Activated CD8-positive, alpha-beta memory T cell treated with anti-CD3 and anti-CD28 coated beads, Interleukin-2, amount 10 ng/mL, durations not matched to agents 7 days and 5 days (primary cell): ENCODE data around the gene PVALB. TPM values are rescaled to one million over a fixed set of nuclear protein-coding genes. Genes with fewer than 3 reads are reported as not detected.

Experiments used
- ATAC-seq: fragments of 150-1000 bp; cut with Tn5 transposase; one replicate; pipeline ENCODE4 v1.10.0; 2021; ENCODE audit warnings: moderate library complexity
- CTCF ChIA-PET: fragments of 350-600 bp; sonication (Branson Sonifier 250); formaldehyde crosslinking; loops from one replicate; lab custom pipeline; 2021; ENCODE audit warnings: antibody characterized with exemption; lab: Charles Lee
- DNase-seq: peaks from one replicate; pipeline ENCODE4 v3.0.0-alpha.2; 2020
- H3K27ac Mint-ChIP-seq: one replicate; pipeline ENCODE4 v1.8.0; 2021; ENCODE audit warnings: mild to moderate bottlenecking, mixed read lengths
- H3K27me3 Mint-ChIP-seq: one replicate; pipeline ENCODE4 v1.8.0; 2021; ENCODE audit warnings: mixed read lengths
- H3K36me3 Mint-ChIP-seq: one replicate; pipeline ENCODE4 v1.8.0; 2021; ENCODE audit warnings: mild to moderate bottlenecking, mixed read lengths
- H3K4me1 Mint-ChIP-seq: one replicate; pipeline ENCODE4 v1.8.0; 2021; ENCODE audit warnings: mixed read lengths
- H3K4me3 Mint-ChIP-seq: one replicate; pipeline ENCODE4 v1.8.0; 2021; ENCODE audit warnings: mild to moderate bottlenecking, moderate library complexity, mixed read lengths
- H3K9me3 Mint-ChIP-seq: one replicate; pipeline ENCODE4 v1.8.0; 2022; ENCODE audit warnings: low read depth, mixed read lengths
- total RNA-seq, 2 experiments: library from RNA; stranded (reverse); gene quantifications; one replicate each; pipeline ENCODE4 v1.2.3, GENCODE V29; 2021

PVALB gene
- total RNA-seq, 2 experiments from 2014 or later = not detected

GRCh38 chr22:36797911-36798673, 18.7 kb downstream of the PVALB start:
- H3K9me3 Mint-ChIP-seq = no peaks in the 10 kb centered on the region
- DNase-seq (no peak), ATAC-seq (no peak)
- peaks cover 24% of the 10 kb centered on the region for H3K27me3 Mint-ChIP-seq
- CTCF ChIA-PET = no interaction called here
- no peaks in the 10 kb centered on the region for H3K36me3 Mint-ChIP-seq
- H3K4me1 Mint-ChIP-seq = no peaks in the 10 kb centered on the region
- H3K4me3 Mint-ChIP-seq = no peak overlapping the region
- no peak overlapping the region for H3K27ac Mint-ChIP-seq

GRCh38 chr22:36797374-36797773, 19.5 kb downstream of the PVALB start:
- no peak for ATAC-seq
- Mint-ChIP-seq H3K36me3 (no peaks in the 10 kb centered on the region), H3K27me3 (peaks cover 24% of the 10 kb centered on the region), H3K9me3 (no peaks in the 10 kb centered on the region), H3K27ac (no peak overlapping the region), H3K4me3 (no peak overlapping the region), H3K4me1 (no peaks in the 10 kb centered on the region)
- no peak for DNase-seq
- CTCF ChIA-PET = no interaction called here

DNA sequence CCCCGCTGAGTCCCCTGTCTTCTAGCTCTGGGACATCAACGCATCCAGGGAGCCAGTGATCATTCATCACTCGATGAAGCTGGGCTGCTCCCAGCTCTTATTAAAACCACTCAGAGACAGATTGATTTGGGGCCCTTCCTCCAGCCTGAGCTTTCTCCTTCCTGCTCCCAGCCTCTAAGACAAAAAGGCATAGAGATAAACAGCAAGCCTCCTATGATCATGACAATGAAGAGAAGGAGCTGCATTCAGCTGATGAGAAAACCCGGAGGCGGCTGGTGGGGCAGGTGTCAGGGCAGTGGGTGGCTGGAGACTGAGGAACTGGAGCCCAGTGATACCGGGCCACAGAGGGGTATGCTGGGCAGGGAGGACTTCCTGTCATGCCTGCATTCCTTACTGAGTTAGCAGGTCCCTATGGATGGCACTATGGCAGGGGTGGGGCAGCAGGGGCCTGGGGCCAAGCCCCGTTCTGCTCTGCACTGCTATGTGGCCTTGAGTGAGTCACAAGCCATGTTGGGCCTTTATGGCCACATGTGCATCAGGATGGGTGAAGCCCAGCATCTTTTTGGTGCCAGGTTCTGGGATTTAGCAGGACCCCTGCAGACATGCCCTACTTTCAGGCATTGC, 20.2 kb downstream of the PVALB start:
- Mint-ChIP-seq H3K4me1 (no peaks in the 10 kb centered on the region), H3K27me3 (peaks cover 20% of the 10 kb centered on the region), H3K27ac (no peak overlapping the region), H3K9me3 (no peaks in the 10 kb centered on the region), H3K4me3 (no peak overlapping the region), H3K36me3 (no peaks in the 10 kb centered on the region)
- DNase-seq = no peak
- CTCF ChIA-PET = interaction anchor here (0.8 kb wide), 1 partner anchor 60 kb away, joined by 3 read pairs; no protein-coding TSS in a partner anchor
- no peak for ATAC-seq

GRCh38 chr22:36795633-36796032, 21.2 kb downstream of the PVALB start:
- H3K36me3 Mint-ChIP-seq = no peaks in the 10 kb centered on the region
- peaks cover 10% of the 10 kb centered on the region for H3K4me1 Mint-ChIP-seq
- H3K9me3 Mint-ChIP-seq = no peaks in the 10 kb centered on the region
- peaks cover 15% of the 10 kb centered on the region for H3K27me3 Mint-ChIP-seq
- no peak for ATAC-seq
- CTCF ChIA-PET = no interaction called here
- no peak overlapping the region for H3K27ac Mint-ChIP-seq
- H3K4me3 Mint-ChIP-seq = no peak overlapping the region
- DNase-seq = no peak

DNA sequence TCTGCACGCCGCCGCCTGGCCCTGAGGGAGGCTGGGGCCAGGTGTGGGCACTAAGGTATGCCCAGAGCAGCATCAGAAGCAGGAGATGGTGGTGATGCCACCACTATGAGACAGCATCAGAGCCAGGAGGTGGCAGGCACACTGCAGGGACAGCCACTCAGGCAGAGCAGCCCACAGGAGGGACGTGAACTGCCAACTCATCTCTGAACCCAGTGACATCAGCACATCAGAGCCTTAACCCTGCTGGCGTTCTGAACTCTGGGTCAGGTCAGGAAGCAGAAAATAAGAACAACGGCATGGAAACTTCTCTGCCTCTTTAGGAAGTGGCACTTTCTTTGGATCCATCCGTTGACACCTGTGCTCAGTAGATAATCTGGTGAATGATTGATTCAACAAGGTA, 26.2 kb downstream of the PVALB start:
- CTCF ChIA-PET = interaction anchor here (1.3 to 2.3 kb wide), 3 partner anchors 63 to 71 kb away, joined by 3 to 10 read pairs (median 6); no protein-coding TSS in a partner anchor
- Mint-ChIP-seq H3K4me3 (no peak overlapping the region), H3K27me3 (peaks cover 27% of the 10 kb centered on the region), H3K27ac (peak overlapping the region; percentile 13), H3K36me3 (no peaks in the 10 kb centered on the region), H3K9me3 (no peaks in the 10 kb centered on the region), H3K4me1 (peaks cover 13% of the 10 kb centered on the region)
- ATAC-seq = peak; percentile 99
- peak; percentile 80 for DNase-seq

DNA sequence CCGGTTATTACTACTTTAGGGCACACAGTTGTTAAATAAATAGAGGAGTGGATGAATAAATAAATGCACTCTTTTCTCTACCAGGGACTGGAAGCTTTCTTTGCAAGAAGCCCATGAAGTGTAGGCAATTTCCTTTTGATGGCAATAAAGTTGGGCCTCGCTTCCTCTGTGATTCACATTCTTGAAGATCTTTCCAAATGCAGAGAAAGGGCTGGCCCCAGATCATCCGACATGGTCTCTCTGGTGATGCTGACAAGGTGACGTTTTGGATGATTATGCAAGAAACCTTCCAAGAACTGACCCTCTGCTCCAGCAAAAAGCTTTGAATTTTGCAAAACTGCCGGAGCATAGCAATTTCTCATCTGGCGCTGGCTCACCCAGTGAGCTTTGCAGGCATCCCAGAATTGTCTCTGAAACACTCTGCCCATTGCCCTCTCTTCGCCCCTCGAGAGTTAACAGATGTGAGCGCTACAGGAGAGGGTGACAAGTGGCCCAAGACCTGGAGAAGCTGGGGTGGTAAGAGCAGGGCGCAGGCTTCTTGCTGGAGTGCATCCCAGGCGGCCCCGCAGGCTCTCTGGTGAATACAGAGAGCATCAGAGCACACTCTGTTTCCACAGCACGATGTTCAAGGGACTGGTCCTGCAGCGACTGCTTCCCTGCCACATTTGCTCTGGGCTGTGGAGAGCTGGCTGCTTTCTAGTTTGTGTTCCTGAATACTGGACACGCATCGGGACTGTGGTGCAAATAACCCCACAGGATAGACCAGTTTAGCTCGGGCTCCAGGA, 29.4 kb downstream of the PVALB start:
- DNase-seq (no peak), ATAC-seq (no peak)
- Mint-ChIP-seq H3K4me3 (no peak overlapping the region), H3K27me3 (peaks cover 20% of the 10 kb centered on the region), H3K9me3 (no peaks in the 10 kb centered on the region), H3K4me1 (peaks cover 18% of the 10 kb centered on the region), H3K27ac (no peak overlapping the region), H3K36me3 (no peaks in the 10 kb centered on the region)
- CTCF ChIA-PET = interaction anchor here (1.0 to 14.4 kb wide), 7 partner anchors 12 to 257 kb away, joined by 3 to 180 read pairs (median 13); partner anchors contain the start of genes IFT27 and NCF4

- ATAC-seq (no peak), DNase-seq (no peak)
- H3K27me3 Mint-ChIP-seq = peaks cover 14% of the 10 kb centered on the region
- CTCF ChIA-PET = interaction anchor here (4.9 to 14.4 kb wide), 4 partner anchors 8 to 195 kb away, joined by 19 to 180 read pairs (median 90); partner anchors contain the start of genes IFT27 and NCF4
- peaks cover 20% of the 10 kb centered on the region for H3K4me1 Mint-ChIP-seq
- no peaks in the 10 kb centered on the region for H3K36me3 Mint-ChIP-seq
- no peak overlapping the region for H3K4me3 Mint-ChIP-seq
- no peak overlapping the region for H3K27ac Mint-ChIP-seq
- H3K9me3 Mint-ChIP-seq = no peaks in the 10 kb centered on the region
Measured at GRCh38 chr22:36783743-36784142, 33.1 kb downstream of the PVALB start.

GRCh38 chr22:36781656-36782627, 34.9 kb downstream of the PVALB start:
- CTCF ChIA-PET = interaction anchor here (0.7 to 14.4 kb wide), 25 partner anchors 8 to 441 kb away, joined by 3 to 180 read pairs (median 5); partner anchors contain the start of genes IL2RB, MPST, NCF4 and TST
- DNase-seq (peak; percentile 94), ATAC-seq (peak; percentile 95)
- Mint-ChIP-seq H3K27ac (peak overlapping the region; percentile 67), H3K27me3 (peaks cover 11% of the 10 kb centered on the region), H3K36me3 (no peaks in the 10 kb centered on the region), H3K4me1 (peaks cover 36% of the 10 kb centered on the region), H3K9me3 (no peaks in the 10 kb centered on the region), H3K4me3 (peak overlapping the region; percentile 11)

DNA sequence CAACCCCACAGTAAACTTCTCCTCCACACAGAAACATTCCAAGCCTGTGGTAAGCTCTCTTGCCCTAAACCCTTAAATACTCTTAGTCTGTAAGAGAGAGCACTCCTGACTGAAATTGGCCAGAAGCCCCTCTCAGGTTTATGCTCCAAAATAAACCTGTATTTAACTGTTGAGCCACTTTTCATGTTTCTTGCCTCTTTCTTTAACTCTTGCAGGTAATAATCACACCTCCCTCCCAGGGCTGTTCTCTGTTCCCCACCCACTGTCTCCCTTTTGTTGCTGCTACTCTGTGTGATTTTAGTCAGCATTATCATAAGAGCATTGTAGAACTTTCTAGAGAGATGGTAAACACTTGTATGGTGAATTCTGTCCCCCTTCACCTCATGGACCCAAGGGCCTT, 38.8 kb downstream of the PVALB start:
- CTCF ChIA-PET = interaction anchor here (1.0 to 14.4 kb wide), 3 partner anchors 80 to 266 kb away, joined by 3 to 180 read pairs (median 143); partner anchors contain the start of gene NCF4
- no peaks in the 10 kb centered on the region for H3K36me3 Mint-ChIP-seq
- no peak for DNase-seq
- no peaks in the 10 kb centered on the region for H3K27me3 Mint-ChIP-seq
- H3K4me1 Mint-ChIP-seq = peaks cover 50% of the 10 kb centered on the region
- H3K4me3 Mint-ChIP-seq = no peak overlapping the region
- H3K9me3 Mint-ChIP-seq = no peaks in the 10 kb centered on the region
- no peak overlapping the region for H3K27ac Mint-ChIP-seq
- ATAC-seq = no peak

DNA sequence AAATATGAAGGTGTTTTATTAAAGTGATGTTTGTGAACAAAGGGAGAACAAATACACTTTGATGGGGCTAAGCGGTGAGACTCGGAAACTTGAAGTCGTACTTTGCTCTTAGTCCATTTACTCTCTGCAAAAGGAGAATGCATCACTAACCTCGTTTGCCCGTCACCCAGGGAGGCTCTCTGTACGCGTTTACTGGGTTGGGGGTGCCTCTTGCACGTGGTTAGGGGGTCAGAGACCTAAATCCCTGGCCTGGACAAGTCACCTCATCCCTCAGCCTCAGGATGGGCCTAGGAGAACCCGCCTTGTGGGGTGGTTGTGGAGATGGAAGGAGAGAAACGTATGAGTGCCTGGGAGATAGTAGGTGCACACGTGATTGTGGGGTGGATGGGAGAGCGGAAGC, 40.1 kb downstream of the PVALB start:
- DNase-seq (peak; percentile 45), ATAC-seq (no peak)
- CTCF ChIA-PET = interaction anchor here (1.2 to 14.4 kb wide), 12 partner anchors 9 to 423 kb away, joined by 3 to 180 read pairs (median 6); partner anchors contain the start of genes MPST, NCF4 and TST
- Mint-ChIP-seq H3K9me3 (no peaks in the 10 kb centered on the region), H3K27me3 (no peaks in the 10 kb centered on the region), H3K27ac (peak overlapping the region; percentile 92), H3K36me3 (no peaks in the 10 kb centered on the region), H3K4me3 (peak overlapping the region; percentile 85), H3K4me1 (peaks cover 40% of the 10 kb centered on the region)

- CTCF ChIA-PET = interaction anchor here (0.8 to 14.4 kb wide), 17 partner anchors 10 to 832 kb away, joined by 3 to 180 read pairs (median 6); partner anchors contain the start of genes MPST, NCF4 and TST
- Mint-ChIP-seq H3K27ac (peak within 1 kb of the TSS; percentile 92), H3K27me3 (no peaks in the 10 kb centered on the region), H3K4me3 (peak within 1 kb of the TSS; percentile 85), H3K9me3 (no peaks in the 10 kb centered on the region), H3K36me3 (no peaks in the 10 kb centered on the region), H3K4me1 (peaks cover 35% of the 10 kb centered on the region)
- peak; percentile 93 for ATAC-seq
- DNase-seq = peak; percentile 99
Measured at GRCh38 chr22:36775964-36776669, 40.7 kb downstream of the PVALB start, which contains the start of gene IFT27. TSS of gene IFT27 (minus strand) at chr22:36776119. CDS start at chr22:36775707, 412 bp downstream.
